Measurements from ENCODE around the gene SHISAL2A. TPM values are rescaled to one million over a fixed set of nuclear protein-coding genes. Genes with fewer than 3 reads are reported as not detected.

Gene SHISAL2A
- total and polyA plus RNA-seq, 2 donors (not counting 1 experiment from before 2014, with no cell fraction given), result not detected

- H3K9ac ChIP-seq (ENCODE audit: insufficient read depth, low read length), result no peak overlapping the region
- TF ChIP-seq EZH2 (IDR thresholded peaks at IDR 0.05; ENCODE audit: low read length, missing control alignments), result no peak
- no peak for TF ChIP-seq CTCF (conservative IDR thresholded peaks at IDR 0.05 in 1 of 2, IDR thresholded peaks at IDR 0.05 in 1 of 2; ENCODE audit: low read depth in 1 of 2, low read length in 2 of 2)
Measured at GRCh38 chr1:52653207-52653849, 20.4 kb downstream of the SHISAL2A start.

GRCh38 chr1:52654063-52654462, 21.1 kb downstream of the SHISAL2A start:
- Histone ChIP-seq H3K9me3 (ENCODE audit: control insufficient read depth, insufficient read depth, low read depth, low read length) (no peaks in the 10 kb centered on the region), H3K27me3 (ENCODE audit: control insufficient read depth, insufficient read depth, low read length) (peaks cover 4% of the 10 kb centered on the region), H3K4me3 (replicated peaks in 1 of 4; ENCODE audit: control extremely low read depth in 1 of 4, insufficient read depth in 1 of 4, low read depth in 3 of 4, low read length in 4 of 4) (no peak overlapping the region), H3K79me2 (ENCODE audit: control insufficient read depth, insufficient read depth, low read length) (no peaks in the 10 kb centered on the region), H3K36me3 (ENCODE audit: control insufficient read depth, insufficient read depth, low read length) (no peaks in the 10 kb centered on the region), H3K4me1 (ENCODE audit: control insufficient read depth, extremely low read depth, insufficient read depth, low read length) (no peaks in the 10 kb centered on the region), H2AFZ (ENCODE audit: low read length) (no peak overlapping the region), H3K9ac (ENCODE audit: insufficient read depth, low read length) (no peak overlapping the region), H3K4me2 (ENCODE audit: extremely low read depth, insufficient read depth, low read length) (no peak overlapping the region), H4K20me1 (ENCODE audit: control insufficient read depth, extremely low read depth, insufficient read depth, low read length) (no peaks in the 10 kb centered on the region), H3K27ac (ENCODE audit: insufficient read depth, low read length) (no peak overlapping the region)
- DNase-seq (ENCODE audit: low read depth in 2 of 2), result no peak
- TF ChIP-seq EZH2 (IDR thresholded peaks at IDR 0.05; ENCODE audit: low read length, missing control alignments), result no peak
- TF ChIP-seq CTCF (conservative IDR thresholded peaks at IDR 0.05 in 1 of 2, IDR thresholded peaks at IDR 0.05 in 1 of 2; ENCODE audit: low read depth in 1 of 2, low read length in 2 of 2), result no peak

More at GRCh38 chr1:52653207-52653849, 20.4 kb downstream of the SHISAL2A start:
- H3K4me2 ChIP-seq (ENCODE audit: extremely low read depth, insufficient read depth, low read length), result no peak overlapping the region
- DNase-seq (ENCODE audit: low read depth in 2 of 2), result no peak
- no peak overlapping the region for H3K27ac ChIP-seq (ENCODE audit: insufficient read depth, low read length)
- H4K20me1 ChIP-seq (ENCODE audit: control insufficient read depth, extremely low read depth, insufficient read depth, low read length), result no peaks in the 10 kb centered on the region
- no peaks in the 10 kb centered on the region for H3K4me1 ChIP-seq (ENCODE audit: control insufficient read depth, extremely low read depth, insufficient read depth, low read length)
- no peaks in the 10 kb centered on the region for H3K9me3 ChIP-seq (ENCODE audit: control insufficient read depth, insufficient read depth, low read depth, low read length)
- no peaks in the 10 kb centered on the region for H3K36me3 ChIP-seq (ENCODE audit: control insufficient read depth, insufficient read depth, low read length)
- no peak overlapping the region for H3K4me3 ChIP-seq (replicated peaks in 1 of 4; ENCODE audit: control extremely low read depth in 1 of 4, insufficient read depth in 1 of 4, low read depth in 3 of 4, low read length in 4 of 4)
- H3K79me2 ChIP-seq (ENCODE audit: control insufficient read depth, insufficient read depth, low read length), result no peaks in the 10 kb centered on the region
- peaks cover 4% of the 10 kb centered on the region for H3K27me3 ChIP-seq (ENCODE audit: control insufficient read depth, insufficient read depth, low read length)
- no peak overlapping the region for H2AFZ ChIP-seq (ENCODE audit: low read length)

- H3K4me2 ChIP-seq (ENCODE audit: extremely low read depth, insufficient read depth, low read length), result no peak overlapping the region
- TF ChIP-seq EZH2 (IDR thresholded peaks at IDR 0.05; ENCODE audit: low read length, missing control alignments) (no peak), CTCF (conservative IDR thresholded peaks at IDR 0.05 in 1 of 2, IDR thresholded peaks at IDR 0.05 in 1 of 2; ENCODE audit: low read depth in 1 of 2, low read length in 2 of 2) (no peak)
- no peaks in the 10 kb centered on the region for H3K4me1 ChIP-seq (ENCODE audit: control insufficient read depth, extremely low read depth, insufficient read depth, low read length)
- H4K20me1 ChIP-seq (ENCODE audit: control insufficient read depth, extremely low read depth, insufficient read depth, low read length), result no peaks in the 10 kb centered on the region
- no peaks in the 10 kb centered on the region for H3K9me3 ChIP-seq (ENCODE audit: control insufficient read depth, insufficient read depth, low read depth, low read length)
- no peaks in the 10 kb centered on the region for H3K79me2 ChIP-seq (ENCODE audit: control insufficient read depth, insufficient read depth, low read length)
- H3K36me3 ChIP-seq (ENCODE audit: control insufficient read depth, insufficient read depth, low read length), result no peaks in the 10 kb centered on the region
- H3K27me3 ChIP-seq (ENCODE audit: control insufficient read depth, insufficient read depth, low read length), result peaks cover 2% of the 10 kb centered on the region
- no peak overlapping the region for H3K9ac ChIP-seq (ENCODE audit: insufficient read depth, low read length)
- H2AFZ ChIP-seq (ENCODE audit: low read length), result no peak overlapping the region
- DNase-seq (ENCODE audit: low read depth in 2 of 2), result no peak
- no peak overlapping the region for H3K4me3 ChIP-seq (replicated peaks in 1 of 4; ENCODE audit: control extremely low read depth in 1 of 4, insufficient read depth in 1 of 4, low read depth in 3 of 4, low read length in 4 of 4)
- H3K27ac ChIP-seq (ENCODE audit: insufficient read depth, low read length), result no peak overlapping the region
Measured at GRCh38 chr1:52657702-52658101, 24.7 kb downstream of the SHISAL2A start.

All from fibroblast of lung (primary cell).